Measurements from ENCODE around the gene LSM7.

- TF ChIP-seq, protein P1, sequence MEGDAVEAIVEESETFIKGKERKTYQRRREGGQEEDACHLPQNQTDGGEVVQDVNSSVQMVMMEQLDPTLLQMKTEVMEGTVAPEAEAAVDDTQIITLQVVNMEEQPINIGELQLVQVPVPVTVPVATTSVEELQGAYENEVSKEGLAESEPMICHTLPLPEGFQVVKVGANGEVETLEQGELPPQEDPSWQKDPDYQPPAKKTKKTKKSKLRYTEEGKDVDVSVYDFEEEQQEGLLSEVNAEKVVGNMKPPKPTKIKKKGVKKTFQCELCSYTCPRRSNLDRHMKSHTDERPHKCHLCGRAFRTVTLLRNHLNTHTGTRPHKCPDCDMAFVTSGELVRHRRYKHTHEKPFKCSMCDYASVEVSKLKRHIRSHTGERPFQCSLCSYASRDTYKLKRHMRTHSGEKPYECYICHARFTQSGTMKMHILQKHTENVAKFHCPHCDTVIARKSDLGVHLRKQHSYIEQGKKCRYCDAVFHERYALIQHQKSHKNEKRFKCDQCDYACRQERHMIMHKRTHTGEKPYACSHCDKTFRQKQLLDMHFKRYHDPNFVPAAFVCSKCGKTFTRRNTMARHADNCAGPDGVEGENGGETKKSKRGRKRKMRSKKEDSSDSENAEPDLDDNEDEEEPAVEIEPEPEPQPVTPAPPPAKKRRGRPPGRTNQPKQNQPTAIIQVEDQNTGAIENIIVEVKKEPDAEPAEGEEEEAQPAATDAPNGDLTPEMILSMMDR (IDR thresholded peaks at IDR 0.05): no peak
- no peak for TF ChIP-seq POLR2A (IDR thresholded peaks at IDR 0.05)
These were observed 45.5 kb downstream of the LSM7 start for GRCh38 chr19:2282862-2283237.
